Neural crest cell (in vitro differentiated cells): ENCODE measurements around the gene RBM19. TPM values are rescaled to one million over a fixed set of nuclear protein-coding genes. Genes with fewer than 3 reads are reported as not detected.

ENCODE experiments used
- DNase-seq: peaks from one replicate; pipeline ENCODE4 v3.0.0; 2021; ENCODE audit warnings: low read depth, mixed read lengths, low spot score
- H3K27ac Mint-ChIP-seq: one replicate; pipeline ENCODE4 v1.8.0; 2021; ENCODE audit warnings: mild to moderate bottlenecking, mixed read lengths; ENCODE audit not compliant: unreplicated experiment
- H3K27me3 Mint-ChIP-seq: 2 replicates; pipeline ENCODE4 v1.8.0; 2021; ENCODE audit warnings: low read depth, mild to moderate bottlenecking, mixed read lengths
- H3K36me3 Mint-ChIP-seq: 2 replicates; pipeline ENCODE4 v1.8.0; 2021; ENCODE audit warnings: low read depth, mild to moderate bottlenecking, mixed read lengths
- H3K4me1 Mint-ChIP-seq: 2 replicates; pipeline ENCODE4 v1.8.0; 2021; ENCODE audit warnings: mixed read lengths
- H3K4me3 Mint-ChIP-seq: one replicate; pipeline ENCODE4 v1.8.0; 2021; ENCODE audit warnings: mild to moderate bottlenecking, mixed read lengths
- H3K9me3 Mint-ChIP-seq: 2 replicates; pipeline ENCODE4 v1.8.0; 2021; ENCODE audit warnings: mixed read lengths
- total RNA-seq: library from RNA; stranded (reverse); gene quantifications from 2 replicates; pipeline ENCODE4 v1.2.1, GENCODE V29; 2021
- TF ChIP-seq, protein P1 (sequence below): fragments of 200-600 bp; sonication (generic); conservative IDR thresholded peaks from 2 replicates; pipeline ENCODE4 v1.5.0; 2021; ENCODE audit warnings: antibody characterized with exemption, mild to moderate bottlenecking

RBM19 gene
- total RNA-seq, 1 donor from 2014 or later = 42.6 TPM

GRCh38 chr12:113819495-113819894 is 146.6 kb downstream of the RBM19 start:
- Mint-ChIP-seq H3K4me1 (peaks cover 20% of the 10 kb centered on the region), H3K9me3 (no peaks in the 10 kb centered on the region), H3K27me3 (no peaks in the 10 kb centered on the region), H3K27ac (peak overlapping the region; percentile 75), H3K4me3 (no peak overlapping the region), H3K36me3 (no peaks in the 10 kb centered on the region)
- TF ChIP-seq, protein P1, sequence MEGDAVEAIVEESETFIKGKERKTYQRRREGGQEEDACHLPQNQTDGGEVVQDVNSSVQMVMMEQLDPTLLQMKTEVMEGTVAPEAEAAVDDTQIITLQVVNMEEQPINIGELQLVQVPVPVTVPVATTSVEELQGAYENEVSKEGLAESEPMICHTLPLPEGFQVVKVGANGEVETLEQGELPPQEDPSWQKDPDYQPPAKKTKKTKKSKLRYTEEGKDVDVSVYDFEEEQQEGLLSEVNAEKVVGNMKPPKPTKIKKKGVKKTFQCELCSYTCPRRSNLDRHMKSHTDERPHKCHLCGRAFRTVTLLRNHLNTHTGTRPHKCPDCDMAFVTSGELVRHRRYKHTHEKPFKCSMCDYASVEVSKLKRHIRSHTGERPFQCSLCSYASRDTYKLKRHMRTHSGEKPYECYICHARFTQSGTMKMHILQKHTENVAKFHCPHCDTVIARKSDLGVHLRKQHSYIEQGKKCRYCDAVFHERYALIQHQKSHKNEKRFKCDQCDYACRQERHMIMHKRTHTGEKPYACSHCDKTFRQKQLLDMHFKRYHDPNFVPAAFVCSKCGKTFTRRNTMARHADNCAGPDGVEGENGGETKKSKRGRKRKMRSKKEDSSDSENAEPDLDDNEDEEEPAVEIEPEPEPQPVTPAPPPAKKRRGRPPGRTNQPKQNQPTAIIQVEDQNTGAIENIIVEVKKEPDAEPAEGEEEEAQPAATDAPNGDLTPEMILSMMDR = no peak
- no peak for DNase-seq

DNA sequence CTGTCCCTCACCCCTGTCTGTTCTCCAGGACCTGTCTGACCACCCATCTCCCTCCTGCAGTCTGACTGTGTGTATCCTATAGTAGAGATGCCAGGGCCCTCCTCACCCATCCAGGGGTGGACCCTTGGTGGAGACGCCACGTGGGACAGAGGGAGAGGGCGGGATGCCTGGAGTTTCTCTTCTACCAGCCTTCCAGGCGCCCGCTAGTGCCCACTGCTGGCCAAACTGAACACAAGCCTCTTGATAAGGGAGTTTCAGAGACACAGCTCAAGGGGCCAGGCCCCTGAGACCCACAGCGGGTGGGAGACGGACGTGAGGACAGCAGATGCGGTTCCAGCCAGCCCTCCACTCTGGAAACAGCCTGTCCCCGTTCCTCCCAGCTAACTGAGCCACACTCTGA is 147.3 kb downstream of the RBM19 start:
- Mint-ChIP-seq H3K36me3 (no peaks in the 10 kb centered on the region), H3K4me3 (no peak overlapping the region), H3K4me1 (peaks cover 20% of the 10 kb centered on the region), H3K27me3 (no peaks in the 10 kb centered on the region), H3K27ac (no peak overlapping the region), H3K9me3 (no peaks in the 10 kb centered on the region)
- peak; percentile 36 for DNase-seq
- TF ChIP-seq, protein P1 = peak; percentile 58

DNA sequence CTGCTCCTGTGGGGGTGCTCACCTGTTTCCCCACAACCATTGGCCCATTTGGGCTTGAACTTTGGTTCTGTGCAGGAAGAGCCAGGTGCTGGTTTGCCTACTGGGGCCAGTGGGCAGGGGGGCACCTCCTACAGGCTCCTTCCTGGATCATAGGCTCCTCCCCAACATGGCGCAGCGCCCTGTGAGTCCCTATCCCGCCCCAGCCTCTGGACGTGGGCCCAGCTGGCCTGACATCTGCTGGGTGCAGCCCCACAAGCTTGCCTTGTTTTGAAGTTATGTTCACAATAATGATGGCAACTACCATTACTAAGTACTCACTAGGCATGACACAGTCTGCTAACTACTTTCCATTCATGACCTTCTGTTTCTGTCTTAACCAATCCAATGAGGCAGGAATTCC is 147.8 kb downstream of the RBM19 start:
- no peak overlapping the region for H3K4me3 Mint-ChIP-seq
- no peaks in the 10 kb centered on the region for H3K27me3 Mint-ChIP-seq
- TF ChIP-seq, protein P1 = no peak
- no peak for DNase-seq
- no peaks in the 10 kb centered on the region for H3K9me3 Mint-ChIP-seq
- H3K4me1 Mint-ChIP-seq = peaks cover 20% of the 10 kb centered on the region
- H3K27ac Mint-ChIP-seq = no peak overlapping the region
- H3K36me3 Mint-ChIP-seq = no peaks in the 10 kb centered on the region

DNA sequence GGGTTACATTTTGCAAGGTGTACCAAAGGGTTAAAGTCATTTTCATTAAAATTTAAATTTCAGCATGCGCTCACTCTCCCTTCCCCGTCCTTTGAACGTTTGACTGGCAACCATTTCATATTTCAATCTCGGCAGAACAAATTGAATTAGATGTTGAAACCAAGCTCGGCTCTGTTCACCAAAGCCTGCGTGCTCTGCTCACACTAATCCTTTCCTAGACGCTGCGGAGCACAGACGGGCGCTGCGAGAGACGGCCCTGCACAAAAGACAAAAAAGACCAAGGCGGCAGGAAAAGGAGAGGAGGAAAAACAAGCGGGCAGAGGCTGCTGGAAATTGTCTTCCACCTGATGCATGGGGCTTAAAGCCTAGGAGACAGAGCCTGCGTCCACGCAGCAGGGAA is 149.3 kb downstream of the RBM19 start:
- DNase-seq = no peak
- Mint-ChIP-seq H3K27me3 (no peaks in the 10 kb centered on the region), H3K36me3 (no peaks in the 10 kb centered on the region), H3K27ac (no peak overlapping the region), H3K4me3 (no peak overlapping the region), H3K4me1 (peaks cover 20% of the 10 kb centered on the region), H3K9me3 (no peaks in the 10 kb centered on the region)
- TF ChIP-seq, protein P1 = no peak

GRCh38 chr12:113815031-113815430 is 151.1 kb downstream of the RBM19 start:
- peaks cover 18% of the 10 kb centered on the region for H3K4me1 Mint-ChIP-seq

More at GRCh38 chr12:113815031-113815430, 151.1 kb downstream of the RBM19 start:
- H3K36me3 Mint-ChIP-seq = peaks cover 6% of the 10 kb centered on the region
- DNase-seq = no peak
- no peaks in the 10 kb centered on the region for H3K9me3 Mint-ChIP-seq
- no peaks in the 10 kb centered on the region for H3K27me3 Mint-ChIP-seq
- no peak overlapping the region for H3K4me3 Mint-ChIP-seq
- TF ChIP-seq, protein P1 = no peak
- no peak overlapping the region for H3K27ac Mint-ChIP-seq
